ENCODE results near the gene TRIM2. TPM values are rescaled to one million over a fixed set of nuclear protein-coding genes. Genes with fewer than 3 reads are reported as not detected.

TRIM2 gene
- total and polyA plus RNA-seq, 7 donors = 1.3 to 7.1 (median 3.9) TPM

DNA sequence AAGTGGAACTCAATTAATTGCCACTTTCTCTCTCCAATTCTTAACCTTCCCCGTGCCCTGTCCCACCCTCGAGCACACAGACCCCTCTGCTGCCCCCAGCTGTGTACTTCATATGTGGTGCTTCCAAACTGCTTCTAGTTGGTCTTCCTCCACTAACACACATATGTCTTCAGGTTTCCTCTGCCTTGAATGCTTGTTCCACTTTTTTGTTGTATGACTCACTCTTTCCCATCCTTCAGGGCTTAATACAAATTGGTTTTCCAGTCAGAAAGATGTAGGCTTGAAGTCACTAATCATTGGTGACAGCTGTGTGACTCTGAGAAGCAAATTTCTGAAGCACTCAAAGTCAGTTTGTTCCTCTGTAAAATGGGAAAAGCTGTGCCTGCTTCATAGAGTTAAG, 30.6 kb downstream of the TRIM2 start:
- DNase-seq = no peak
- no peak overlapping the region for H3K27ac ChIP-seq
- no peaks in the 10 kb centered on the region for H3K9me3 ChIP-seq
- H3K27me3 ChIP-seq (ENCODE audit: insufficient read depth in 3 of 3, low read length in 2 of 3) = no peaks in the 10 kb centered on the region
- ATAC-seq = no peak
- H3K4me3 ChIP-seq = no peak overlapping the region
- no peaks in the 10 kb centered on the region for H3K36me3 ChIP-seq (ENCODE audit: insufficient read depth in 1 of 2, low read depth in 1 of 2)
- intact Hi-C loops (cut with DNase I) = no loop called here
- peaks cover 28% of the 10 kb centered on the region for H3K4me1 ChIP-seq
- TF ChIP-seq, protein P1, sequence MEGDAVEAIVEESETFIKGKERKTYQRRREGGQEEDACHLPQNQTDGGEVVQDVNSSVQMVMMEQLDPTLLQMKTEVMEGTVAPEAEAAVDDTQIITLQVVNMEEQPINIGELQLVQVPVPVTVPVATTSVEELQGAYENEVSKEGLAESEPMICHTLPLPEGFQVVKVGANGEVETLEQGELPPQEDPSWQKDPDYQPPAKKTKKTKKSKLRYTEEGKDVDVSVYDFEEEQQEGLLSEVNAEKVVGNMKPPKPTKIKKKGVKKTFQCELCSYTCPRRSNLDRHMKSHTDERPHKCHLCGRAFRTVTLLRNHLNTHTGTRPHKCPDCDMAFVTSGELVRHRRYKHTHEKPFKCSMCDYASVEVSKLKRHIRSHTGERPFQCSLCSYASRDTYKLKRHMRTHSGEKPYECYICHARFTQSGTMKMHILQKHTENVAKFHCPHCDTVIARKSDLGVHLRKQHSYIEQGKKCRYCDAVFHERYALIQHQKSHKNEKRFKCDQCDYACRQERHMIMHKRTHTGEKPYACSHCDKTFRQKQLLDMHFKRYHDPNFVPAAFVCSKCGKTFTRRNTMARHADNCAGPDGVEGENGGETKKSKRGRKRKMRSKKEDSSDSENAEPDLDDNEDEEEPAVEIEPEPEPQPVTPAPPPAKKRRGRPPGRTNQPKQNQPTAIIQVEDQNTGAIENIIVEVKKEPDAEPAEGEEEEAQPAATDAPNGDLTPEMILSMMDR (IDR thresholded peaks at IDR 0.05) = no peak
- WGBS, 3 donors = 48 to 60% (median 57%) methylated on average over 2 of the region's 2 CpGs

DNA sequence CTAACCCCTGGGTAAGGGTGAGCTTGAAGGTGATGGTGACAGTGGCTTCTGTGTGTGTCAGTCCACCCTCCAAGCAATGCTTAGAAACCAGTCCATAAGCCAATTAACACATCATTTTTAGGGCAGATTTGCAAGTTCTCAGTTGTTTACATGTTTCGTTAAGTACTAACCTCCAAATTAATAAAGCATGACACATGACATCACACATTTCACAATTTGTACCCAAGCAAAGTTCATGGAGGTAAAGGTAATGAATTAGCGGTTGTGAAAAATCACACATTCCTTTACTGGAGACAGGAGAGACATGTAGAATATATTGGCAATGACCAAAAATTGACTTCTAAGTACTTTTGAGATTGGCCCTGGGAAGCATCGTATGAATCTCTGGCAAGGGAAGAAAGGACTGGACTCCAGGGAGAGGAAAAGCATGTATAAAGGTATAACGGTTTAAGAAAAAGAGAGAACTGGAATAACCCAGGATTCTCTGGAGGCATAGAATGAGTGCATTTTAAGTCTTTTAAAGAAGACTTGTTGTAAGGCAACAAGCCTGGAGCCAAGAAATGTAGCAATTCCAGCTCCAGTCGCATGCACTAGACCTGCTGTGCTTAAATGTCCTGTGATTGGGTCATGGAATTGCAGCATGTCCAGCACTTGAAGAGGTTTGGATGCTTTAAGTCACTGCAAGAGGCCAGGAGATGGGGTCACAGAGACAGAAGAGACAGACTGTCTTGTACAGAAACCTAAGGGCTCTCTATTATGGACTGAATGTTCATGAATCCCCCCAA, 34.1 kb downstream of the TRIM2 start:
- Histone ChIP-seq H3K27me3 (ENCODE audit: insufficient read depth in 3 of 3, low read length in 2 of 3) (no peaks in the 10 kb centered on the region), H3K4me3 (no peak overlapping the region), H3K27ac (no peak overlapping the region), H3K9me3 (no peaks in the 10 kb centered on the region), H3K36me3 (ENCODE audit: insufficient read depth in 1 of 2, low read depth in 1 of 2) (peaks cover 0 to 11% of the 10 kb centered on the region in 2 donors), H3K4me1 (peaks cover 30% of the 10 kb centered on the region)
- WGBS, 3 donors = 82 to 93% (median 90%) methylated on average over 5 of the region's 5 CpGs
- TF ChIP-seq, protein P1 (IDR thresholded peaks at IDR 0.05) = no peak
- DNase-seq (no peak), ATAC-seq (no peak)
- intact Hi-C loops (cut with DNase I) = no loop called here

DNA sequence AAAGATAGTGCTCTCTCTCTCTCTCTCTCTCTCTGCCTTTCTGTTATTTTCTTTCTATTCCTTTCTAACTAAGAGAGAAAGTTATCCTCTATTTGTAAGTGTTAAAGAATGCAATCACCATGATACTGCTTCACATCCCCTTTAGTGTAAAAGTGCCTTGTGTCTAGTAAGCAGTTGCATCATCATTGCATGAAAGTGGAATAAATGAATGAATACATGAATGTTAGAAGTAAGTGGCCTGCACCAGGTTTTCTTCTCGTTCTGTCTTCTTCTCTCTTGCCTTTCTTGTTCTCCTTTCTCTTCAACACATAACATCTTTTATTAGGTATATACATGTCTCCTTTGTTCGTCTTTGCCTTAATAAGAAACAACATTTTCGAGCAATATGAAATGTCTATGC, 35.2 kb downstream of the TRIM2 start:
- no peak overlapping the region for H3K27ac ChIP-seq
- no peak for ATAC-seq
- no peak overlapping the region for H3K4me3 ChIP-seq
- H3K27me3 ChIP-seq (ENCODE audit: insufficient read depth in 3 of 3, low read length in 2 of 3) = no peaks in the 10 kb centered on the region
- H3K9me3 ChIP-seq = no peaks in the 10 kb centered on the region
- peaks cover 0 to 11% of the 10 kb centered on the region in 2 donors for H3K36me3 ChIP-seq (ENCODE audit: insufficient read depth in 1 of 2, low read depth in 1 of 2)
- intact Hi-C loops (cut with DNase I) = no loop called here
- peaks cover 22% of the 10 kb centered on the region for H3K4me1 ChIP-seq
- WGBS, 3 donors = 93 to 97% (median 93%) methylated on average over 3 of the region's 3 CpGs
- TF ChIP-seq, protein P1 (IDR thresholded peaks at IDR 0.05) = no peak
- no peak for DNase-seq

DNA sequence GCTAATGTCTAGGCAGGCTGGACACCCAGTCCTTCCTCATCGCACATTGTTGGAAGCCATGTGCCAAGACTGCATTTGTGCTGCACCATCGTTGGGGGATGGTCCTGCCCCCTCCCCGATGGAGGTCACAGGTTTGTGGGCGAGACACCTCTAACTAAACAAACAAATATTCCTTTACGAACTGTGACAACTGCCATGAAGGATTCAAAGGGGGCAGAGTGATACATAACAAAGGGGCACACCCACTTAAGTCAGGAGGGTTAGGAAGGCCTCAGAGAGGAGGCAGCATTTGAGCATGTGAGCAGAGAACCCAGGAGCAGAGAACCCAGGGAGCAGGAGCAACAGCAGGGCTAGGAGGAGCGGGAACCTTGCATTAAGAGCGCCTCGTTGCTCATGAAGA, 37.1 kb downstream of the TRIM2 start:
- H3K36me3 ChIP-seq (ENCODE audit: insufficient read depth in 1 of 2, low read depth in 1 of 2) = peaks cover 0 to 11% of the 10 kb centered on the region in 2 donors
- H3K4me1 ChIP-seq = peaks cover 10% of the 10 kb centered on the region
- no peaks in the 10 kb centered on the region for H3K27me3 ChIP-seq (ENCODE audit: insufficient read depth in 3 of 3, low read length in 2 of 3)
- TF ChIP-seq, protein P1 (IDR thresholded peaks at IDR 0.05) = no peak
- H3K4me3 ChIP-seq = no peak overlapping the region
- H3K27ac ChIP-seq = no peak overlapping the region
- ATAC-seq (no peak), DNase-seq (no peak)
- WGBS, 3 donors = 82 to 85% (median 83%) methylated on average over 8 of the region's 8 CpGs
- intact Hi-C loops (cut with DNase I) = no loop called here
- H3K9me3 ChIP-seq = no peaks in the 10 kb centered on the region
